Activated CD4-positive, alpha-beta memory T cell treated with anti-CD3 and anti-CD28 coated beads for 36 hours (primary cell): ENCODE data around the gene NINL. TPM values are rescaled to one million over a fixed set of nuclear protein-coding genes. Genes with fewer than 3 reads are reported as not detected.

ENCODE experiments used
- CTCF ChIA-PET: fragments of 350-600 bp; sonication (Branson Sonifier 250); formaldehyde crosslinking; loops from one replicate; lab custom pipeline; 2021; ENCODE audit warnings: antibody characterized with exemption, inconsistent platforms; lab: Charles Lee
- POLR2A ChIA-PET: fragments of 350-600 bp; sonication (Branson Sonifier 250); formaldehyde crosslinking; loops from one replicate; lab custom pipeline; 2021; ENCODE audit warnings: antibody characterized with exemption; lab: Charles Lee
- DNase-seq: peaks from one replicate; pipeline ENCODE4 v3.0.0-alpha.2; 2020
- H3K27ac Mint-ChIP-seq: one replicate; pipeline ENCODE4 v1.8.0; 2021; ENCODE audit warnings: mixed read lengths
- H3K27me3 Mint-ChIP-seq: one replicate; pipeline ENCODE4 v1.8.0; 2021; ENCODE audit warnings: mixed read lengths
- H3K36me3 Mint-ChIP-seq: one replicate; pipeline ENCODE4 v1.8.0; 2021; ENCODE audit warnings: mixed read lengths
- H3K4me1 Mint-ChIP-seq: one replicate; pipeline ENCODE4 v1.8.0; 2021; ENCODE audit warnings: low read depth, mixed read lengths
- H3K4me3 Mint-ChIP-seq: one replicate; pipeline ENCODE4 v1.8.0; 2021; ENCODE audit warnings: mild to moderate bottlenecking, mixed read lengths
- H3K9me3 Mint-ChIP-seq: one replicate; pipeline ENCODE4 v1.8.0; 2021; ENCODE audit warnings: mixed read lengths
- intact Hi-C: fragments of 100-400 bp; cut with micrococcal nuclease; formaldehyde crosslinking; loops from one replicate; pipeline ENCODE4 v1.15.1; 2023
- total RNA-seq, 2 experiments: library from RNA; stranded (reverse); gene quantifications; one replicate each; pipeline ENCODE4 v1.2.3, GENCODE V29; 2021

NINL gene
- total RNA-seq, 2 experiments from 2014 or later: 2.7 to 3.9 TPM

- POLR2A ChIA-PET: no interaction called here
Observed at GRCh38 chr20:25547999-25548398, 37.3 kb downstream of the NINL start.

DNA sequence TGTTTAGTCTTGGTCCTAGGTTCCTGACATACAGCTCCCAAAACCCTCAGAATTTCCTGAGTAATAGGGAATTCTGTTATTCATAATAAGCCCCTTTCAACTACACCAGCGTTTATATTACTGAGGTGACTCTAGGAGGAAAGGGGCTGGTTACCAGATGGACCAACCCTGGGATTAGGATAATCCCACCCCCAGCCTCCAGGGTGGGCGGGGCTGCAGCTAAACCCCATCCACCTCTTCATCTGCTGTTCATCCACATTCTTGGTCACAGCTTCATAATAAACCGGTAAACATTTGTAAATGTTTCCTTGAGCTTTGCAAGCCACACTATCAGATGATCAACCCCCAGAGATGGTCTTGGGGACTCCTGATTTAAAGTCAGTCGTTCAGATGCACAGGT is 38.3 kb downstream of the NINL start:
- no peak overlapping the region for H3K27ac Mint-ChIP-seq

More at GRCh38 chr20:25547999-25548398, 37.3 kb downstream of the NINL start:
- H3K9me3 Mint-ChIP-seq: no peaks in the 10 kb centered on the region
- H3K27me3 Mint-ChIP-seq: no peaks in the 10 kb centered on the region
- no peak for DNase-seq
- no peak overlapping the region for H3K27ac Mint-ChIP-seq
- intact Hi-C loops: no loop called here
- no peaks in the 10 kb centered on the region for H3K4me1 Mint-ChIP-seq
- H3K36me3 Mint-ChIP-seq: no peaks in the 10 kb centered on the region
- CTCF ChIA-PET: interaction anchor here (1.4 kb wide), 1 partner anchor 9 kb away, joined by 3 read pairs; no protein-coding TSS in a partner anchor
- H3K4me3 Mint-ChIP-seq: no peak overlapping the region

DNA sequence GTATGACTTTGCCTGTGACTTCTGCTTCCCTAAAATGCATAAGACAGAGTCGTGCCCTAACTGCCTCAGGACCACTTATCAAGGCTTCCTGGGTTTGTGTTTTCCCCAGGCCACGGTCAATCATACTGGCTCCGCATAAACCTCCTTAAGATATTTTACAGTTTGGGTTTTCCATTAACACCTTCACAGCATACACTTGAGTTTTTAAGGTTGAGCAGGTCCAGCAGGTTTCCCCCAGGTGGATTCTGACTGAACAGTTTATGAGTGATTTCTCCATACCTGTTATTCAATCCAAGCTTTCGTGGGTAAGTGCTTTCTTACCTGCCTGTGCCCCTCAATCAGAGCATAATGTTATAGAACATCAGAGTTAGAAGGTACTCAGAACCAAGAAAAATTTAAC is 39.3 kb downstream of the NINL start:
- no peak overlapping the region for H3K27ac Mint-ChIP-seq
- no peaks in the 10 kb centered on the region for H3K4me1 Mint-ChIP-seq
- H3K9me3 Mint-ChIP-seq: no peaks in the 10 kb centered on the region
- intact Hi-C loops: no loop called here
- DNase-seq: no peak
- H3K27me3 Mint-ChIP-seq: no peaks in the 10 kb centered on the region
- no peak overlapping the region for H3K4me3 Mint-ChIP-seq
- ChIA-PET CTCF (no interaction called here), POLR2A (no interaction called here)
- H3K36me3 Mint-ChIP-seq: no peaks in the 10 kb centered on the region

More for the DNA sequence above, 38.3 kb downstream of the NINL start:
- intact Hi-C loops: no loop called here
- Mint-ChIP-seq H3K36me3 (no peaks in the 10 kb centered on the region), H3K4me1 (no peaks in the 10 kb centered on the region), H3K9me3 (no peaks in the 10 kb centered on the region), H3K27me3 (no peaks in the 10 kb centered on the region), H3K4me3 (no peak overlapping the region)
- CTCF ChIA-PET: interaction anchor here (1.4 kb wide), 1 partner anchor 8 kb away, joined by 3 read pairs; no protein-coding TSS in a partner anchor
- no peak for DNase-seq
- POLR2A ChIA-PET: no interaction called here

DNA sequence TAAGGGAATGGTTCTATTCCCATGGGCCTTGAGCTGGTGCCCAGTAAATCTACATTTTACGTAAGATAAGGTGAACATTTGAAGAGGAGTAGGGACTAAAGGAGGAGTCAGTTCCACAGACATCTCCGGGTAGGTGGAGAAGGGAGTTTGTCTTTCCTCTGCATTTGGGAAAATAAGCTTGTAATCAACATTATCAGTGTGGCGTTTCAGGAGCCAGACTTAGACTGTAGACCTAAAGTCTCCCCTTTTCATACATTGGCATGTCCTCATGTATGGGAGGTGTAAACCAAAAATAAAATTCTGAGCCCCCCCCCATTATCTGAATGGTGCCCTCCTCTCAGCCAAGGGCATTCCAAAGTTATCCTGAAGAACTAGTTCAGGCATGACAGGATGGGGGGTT is 40.2 kb downstream of the NINL start:
- intact Hi-C loops: no loop called here
- no peak for DNase-seq
- CTCF ChIA-PET: no interaction called here
- Mint-ChIP-seq H3K4me3 (no peak overlapping the region), H3K4me1 (no peaks in the 10 kb centered on the region), H3K27me3 (no peaks in the 10 kb centered on the region), H3K9me3 (no peaks in the 10 kb centered on the region), H3K27ac (no peak overlapping the region), H3K36me3 (no peaks in the 10 kb centered on the region)
- POLR2A ChIA-PET: no interaction called here

DNA sequence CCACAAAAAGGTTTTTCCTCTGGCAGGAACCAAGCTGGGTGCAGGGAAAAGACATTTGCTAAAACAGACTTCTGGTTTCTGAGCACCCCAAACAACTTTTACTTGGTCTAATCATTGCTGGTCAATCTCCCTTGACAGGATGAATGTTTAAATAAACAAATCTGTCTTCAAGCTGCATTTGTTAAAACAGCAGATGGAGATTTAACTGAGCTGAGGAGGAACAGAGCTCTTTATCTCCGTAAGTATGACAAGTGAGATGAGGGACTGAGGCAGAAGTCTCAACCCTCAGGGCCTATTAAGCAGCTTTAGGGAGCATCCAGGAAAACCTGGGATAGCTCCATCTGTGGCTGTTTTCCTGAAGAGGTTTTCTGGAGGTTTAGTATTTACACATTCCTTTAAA is 40.6 kb downstream of the NINL start:
- CTCF ChIA-PET: no interaction called here
- no peaks in the 10 kb centered on the region for H3K27me3 Mint-ChIP-seq
- H3K4me1 Mint-ChIP-seq: no peaks in the 10 kb centered on the region
- no peaks in the 10 kb centered on the region for H3K36me3 Mint-ChIP-seq
- intact Hi-C loops: no loop called here
- H3K4me3 Mint-ChIP-seq: no peak overlapping the region
- POLR2A ChIA-PET: no interaction called here
- H3K9me3 Mint-ChIP-seq: no peaks in the 10 kb centered on the region
- no peak for DNase-seq
- no peak overlapping the region for H3K27ac Mint-ChIP-seq

- intact Hi-C loops: no loop called here
- Mint-ChIP-seq H3K27ac (no peak overlapping the region), H3K9me3 (no peaks in the 10 kb centered on the region), H3K4me3 (no peak overlapping the region), H3K27me3 (no peaks in the 10 kb centered on the region), H3K36me3 (no peaks in the 10 kb centered on the region), H3K4me1 (no peaks in the 10 kb centered on the region)
- ChIA-PET CTCF (no interaction called here), POLR2A (no interaction called here)
- DNase-seq: no peak
Observed at GRCh38 chr20:25544311-25544710, 41.0 kb downstream of the NINL start.

DNA sequence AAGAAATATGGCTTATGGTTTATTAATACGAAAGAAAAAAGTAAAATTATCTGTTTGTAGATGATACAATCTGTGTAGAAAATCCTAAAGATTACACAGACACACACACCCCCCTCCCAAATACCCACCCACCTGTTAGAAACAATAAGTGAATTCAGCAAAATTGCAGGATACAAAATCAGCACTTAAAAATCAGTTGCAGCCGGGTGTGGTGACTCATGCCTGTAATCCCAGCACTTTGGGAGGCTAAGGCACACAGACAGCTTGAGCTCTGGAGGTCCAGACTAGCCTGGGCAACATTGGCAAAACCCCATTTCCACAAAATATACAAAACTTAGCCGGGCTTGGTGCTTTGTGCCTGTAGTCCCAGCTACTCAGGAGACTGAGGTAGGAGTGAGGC is 42.3 kb downstream of the NINL start:
- intact Hi-C loops: no loop called here
- Mint-ChIP-seq H3K27ac (no peak overlapping the region), H3K36me3 (no peaks in the 10 kb centered on the region), H3K4me3 (no peak overlapping the region), H3K27me3 (no peaks in the 10 kb centered on the region), H3K4me1 (no peaks in the 10 kb centered on the region), H3K9me3 (no peaks in the 10 kb centered on the region)
- POLR2A ChIA-PET: no interaction called here
- CTCF ChIA-PET: no interaction called here
- DNase-seq: no peak

- no peak for DNase-seq
- no peaks in the 10 kb centered on the region for H3K27me3 Mint-ChIP-seq
- no peaks in the 10 kb centered on the region for H3K4me1 Mint-ChIP-seq
- ChIA-PET CTCF (interaction anchor here (1.6 kb wide), 1 partner anchor 10 kb away, joined by 3 read pairs; no protein-coding TSS in a partner anchor), POLR2A (no interaction called here)
- H3K9me3 Mint-ChIP-seq: no peaks in the 10 kb centered on the region
- no peak overlapping the region for H3K4me3 Mint-ChIP-seq
- H3K27ac Mint-ChIP-seq: no peak overlapping the region
- intact Hi-C loops: no loop called here
- H3K36me3 Mint-ChIP-seq: no peaks in the 10 kb centered on the region
Observed at GRCh38 chr20:25541676-25542075, 43.7 kb downstream of the NINL start.

DNA sequence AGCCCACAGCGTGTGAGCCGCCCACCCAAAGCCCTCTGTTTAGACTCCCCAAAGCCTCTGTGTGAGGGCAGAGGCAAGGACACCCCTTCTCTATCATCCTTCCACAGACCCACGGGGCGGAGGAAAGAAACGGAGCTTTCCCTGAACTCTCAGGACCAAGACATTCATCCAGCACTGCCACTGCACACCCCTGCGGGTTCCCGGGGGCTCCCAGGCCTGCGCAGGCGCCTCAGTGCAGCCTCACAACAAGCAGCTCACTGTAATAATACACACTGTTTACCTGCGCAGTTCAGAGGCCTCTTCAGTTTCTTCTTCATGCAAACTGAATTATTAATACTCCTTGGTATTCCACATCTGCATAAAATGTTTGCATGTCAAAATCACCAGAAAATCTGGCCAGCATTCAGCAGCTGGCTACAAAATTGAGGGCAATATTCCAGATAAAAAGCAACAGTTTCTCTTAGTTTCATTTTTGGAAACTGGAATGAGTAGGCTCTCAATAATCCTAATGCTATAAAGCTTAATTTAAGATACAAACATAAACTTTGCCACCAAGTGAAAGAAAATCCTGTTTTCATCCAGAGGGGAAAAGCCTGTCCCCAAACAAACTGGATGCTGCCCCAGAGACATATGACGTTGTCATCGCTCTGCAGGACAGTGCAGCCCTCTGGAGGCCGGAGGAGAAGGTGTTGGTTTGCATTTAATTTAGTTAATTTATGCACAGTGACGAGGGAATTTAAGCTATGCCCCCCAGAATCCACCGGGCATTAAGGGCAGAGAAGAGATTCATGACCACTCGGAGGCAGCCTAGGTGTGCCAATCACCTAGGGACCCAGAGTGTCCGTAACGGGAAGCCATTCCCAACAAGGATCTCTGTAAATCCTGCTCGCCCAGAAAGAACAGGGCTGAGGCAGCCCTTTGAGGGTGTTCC is 45.3 kb downstream of the NINL start:
- no peak for DNase-seq
- H3K4me3 Mint-ChIP-seq: no peak overlapping the region
- no peaks in the 10 kb centered on the region for H3K27me3 Mint-ChIP-seq
- ChIA-PET CTCF (interaction anchor here (1.6 to 1.7 kb wide), 2 partner anchors 8 kb away, joined by 3 read pairs; no protein-coding TSS in a partner anchor), POLR2A (no interaction called here)
- H3K36me3 Mint-ChIP-seq: no peaks in the 10 kb centered on the region
- intact Hi-C loops: no loop called here
- H3K27ac Mint-ChIP-seq: no peak overlapping the region
- no peaks in the 10 kb centered on the region for H3K4me1 Mint-ChIP-seq
- H3K9me3 Mint-ChIP-seq: no peaks in the 10 kb centered on the region

DNA sequence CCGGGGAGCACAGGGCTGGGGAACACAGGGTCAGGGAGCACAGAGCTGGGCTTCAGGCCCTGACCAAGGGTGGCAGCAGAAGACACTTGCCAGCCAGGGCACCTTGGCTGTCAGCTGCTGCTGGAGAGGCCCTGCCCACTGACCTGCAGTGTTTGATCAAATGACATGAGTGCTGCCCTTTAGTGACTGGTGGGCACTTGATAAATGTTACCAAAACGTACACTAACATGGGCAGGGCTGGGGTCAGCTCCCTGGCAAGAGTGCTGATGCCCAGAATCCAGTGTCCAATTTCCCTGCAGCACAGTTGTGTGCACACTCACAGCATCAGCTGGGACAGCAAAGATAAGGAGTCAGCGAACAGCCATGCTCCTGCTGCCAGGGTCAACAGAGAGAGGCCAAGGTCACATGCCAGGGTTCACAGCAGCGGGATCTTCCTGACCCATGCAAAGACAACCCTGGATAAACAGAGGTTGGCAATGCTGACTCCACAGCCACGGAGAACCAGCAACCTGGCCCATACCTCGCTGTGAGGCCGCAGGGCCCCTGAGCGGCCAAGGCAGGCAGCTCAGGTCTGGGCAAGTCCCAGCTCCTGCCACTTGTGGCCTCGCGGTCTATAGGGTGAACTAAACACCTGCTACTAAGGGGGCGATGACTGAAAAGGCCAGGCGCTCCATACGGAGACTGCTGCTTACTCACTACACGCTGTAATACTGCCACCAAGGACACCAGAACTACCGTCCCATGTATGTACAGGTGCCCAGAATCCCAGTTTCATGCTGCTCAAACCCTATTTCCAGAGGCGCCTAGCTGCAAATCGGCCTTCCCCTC is 46.3 kb downstream of the NINL start:
- DNase-seq: no peak
- CTCF ChIA-PET: interaction anchor here (1.7 kb wide), 1 partner anchor 9 kb away, joined by 3 read pairs; no protein-coding TSS in a partner anchor
- Mint-ChIP-seq H3K27me3 (no peaks in the 10 kb centered on the region), H3K9me3 (no peaks in the 10 kb centered on the region), H3K4me3 (no peak overlapping the region), H3K27ac (no peak overlapping the region), H3K36me3 (no peaks in the 10 kb centered on the region), H3K4me1 (no peaks in the 10 kb centered on the region)
- intact Hi-C loops: no loop called here
- POLR2A ChIA-PET: no interaction called here

DNA sequence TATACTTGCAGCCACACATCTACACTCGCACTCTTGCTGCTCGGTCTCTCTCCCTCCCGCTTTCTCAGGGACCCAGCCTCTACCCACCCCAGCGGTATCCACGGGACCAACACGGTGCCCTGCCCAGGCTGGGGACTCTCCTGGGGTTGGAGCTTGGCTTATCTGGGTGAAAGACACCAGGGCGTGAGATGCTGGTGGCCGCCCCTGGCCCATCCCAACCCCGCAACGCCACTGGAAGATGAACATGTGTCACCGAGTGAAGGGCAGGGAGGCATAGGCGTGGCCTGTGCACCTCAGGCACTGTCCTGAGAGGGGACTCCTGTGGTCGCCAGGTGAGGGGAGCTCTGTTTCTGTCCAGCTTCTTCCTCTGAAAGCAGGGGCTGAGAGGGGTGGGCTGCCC is 47.4 kb downstream of the NINL start:
- no peaks in the 10 kb centered on the region for H3K36me3 Mint-ChIP-seq
- intact Hi-C loops: no loop called here
- no peaks in the 10 kb centered on the region for H3K9me3 Mint-ChIP-seq
- no peaks in the 10 kb centered on the region for H3K27me3 Mint-ChIP-seq
- ChIA-PET CTCF (no interaction called here), POLR2A (no interaction called here)
- no peak overlapping the region for H3K27ac Mint-ChIP-seq
- no peaks in the 10 kb centered on the region for H3K4me1 Mint-ChIP-seq
- no peak overlapping the region for H3K4me3 Mint-ChIP-seq
- no peak for DNase-seq

- DNase-seq: no peak
- Mint-ChIP-seq H3K4me1 (no peaks in the 10 kb centered on the region), H3K9me3 (no peaks in the 10 kb centered on the region), H3K4me3 (no peak overlapping the region), H3K27ac (no peak overlapping the region), H3K36me3 (no peaks in the 10 kb centered on the region), H3K27me3 (no peaks in the 10 kb centered on the region)
- intact Hi-C loops: no loop called here
- ChIA-PET POLR2A (no interaction called here), CTCF (no interaction called here)
Observed at GRCh38 chr20:25535762-25536161, 49.6 kb downstream of the NINL start.
